Colonic mucosa (tissue), 4 donors: ENCODE data around the gene SPACA7. TPM values are rescaled to one million over a fixed set of nuclear protein-coding genes. Genes with fewer than 3 reads are reported as not detected.

Source experiments
- DNase-seq: peaks from one replicate; pipeline ENCODE4 v3.0.0-alpha.2; 2020
- H3K27ac ChIP-seq: fragments of 200-600 bp; one replicate; pipeline ENCODE4 v1.8.0; 2021
- H3K27me3 ChIP-seq: fragments of 200-600 bp; one replicate; pipeline ENCODE4 v1.8.0; 2021
- H3K36me3 ChIP-seq: fragments of 200-600 bp; one replicate; pipeline ENCODE4 v1.8.0; 2021
- H3K4me1 ChIP-seq: fragments of 200-600 bp; one replicate; pipeline ENCODE4 v1.8.0; 2021; ENCODE audit warnings: mild to moderate bottlenecking
- H3K4me3 ChIP-seq: fragments of 200-600 bp; one replicate; pipeline ENCODE4 v1.8.0; 2021
- H3K9ac ChIP-seq, 2 donors: one replicate each; pipeline ENCODE4 v1.7.0; 2013; ENCODE audit warnings: control low read depth in 2 of 2, low read depth in 2 of 2, low read length in 2 of 2
- H3K9me3 ChIP-seq: fragments of 200-600 bp; one replicate; pipeline ENCODE4 v1.8.0; 2021
- CTCF ChIP-seq: fragments of 200-600 bp; IDR thresholded peaks from one replicate; pipeline ENCODE4 v1.8.0; 2022; ENCODE audit warnings: antibody characterized with exemption, mild to moderate bottlenecking
- intact Hi-C: fragments of 100-400 bp; cut with DNase I; formaldehyde crosslinking; loops from one replicate; pipeline ENCODE4 v1.14.1; 2022
- total RNA-seq, 2 donors: library from RNA; stranded (reverse); fragmentation: NEBNext Ultra II Directional in 1 of 2; extraction: Animal tissue kit (Norgen Biotek cat#: 25700) in 1 of 2; gene quantifications; one replicate each; pipeline ENCODE4 v1.2.1, GENCODE V29; 2021
- donor health status: healthy.
- donor health status: DM: no; HTN: no; CAD: no.
- donor health status: DM: no; HTN: no; CAD: no.

Gene SPACA7
- total RNA-seq, 2 donors from 2014 or later, result not detected

- no peak for DNase-seq
- Histone ChIP-seq H3K27me3 (peaks cover 2% of the 10 kb centered on the region), H3K9me3 (no peaks in the 10 kb centered on the region), H3K36me3 (no peaks in the 10 kb centered on the region), H3K27ac (no peak overlapping the region), H3K4me3 (no peak overlapping the region), H3K4me1 (no peaks in the 10 kb centered on the region), H3K9ac (no peak overlapping the region)
- no peak for TF ChIP-seq CTCF
- intact Hi-C loops, result no loop called here
These were observed 61.9 kb downstream of the SPACA7 start for GRCh38 chr13:112438094-112438493.

GRCh38 chr13:112438515-112438914 lies 62.4 kb downstream of the SPACA7 start:
- Histone ChIP-seq H3K9me3 (no peaks in the 10 kb centered on the region), H3K9ac (no peak overlapping the region), H3K4me1 (no peaks in the 10 kb centered on the region), H3K4me3 (no peak overlapping the region), H3K27ac (no peak overlapping the region), H3K27me3 (peaks cover 7% of the 10 kb centered on the region), H3K36me3 (no peaks in the 10 kb centered on the region)
- intact Hi-C loops, result no loop called here
- TF ChIP-seq CTCF, result no peak
- DNase-seq, result no peak

- intact Hi-C loops, result loop anchor here (10.0 kb wide), 1 partner anchor 376 kb away; the partner anchor contains the start of gene SOX1
- peaks cover 7% of the 10 kb centered on the region for H3K27me3 ChIP-seq
- H3K27ac ChIP-seq, result no peak overlapping the region
- no peaks in the 10 kb centered on the region for H3K36me3 ChIP-seq
- TF ChIP-seq CTCF, result no peak
- H3K9me3 ChIP-seq, result no peaks in the 10 kb centered on the region
- no peaks in the 10 kb centered on the region for H3K4me1 ChIP-seq
- H3K9ac ChIP-seq, result no peak overlapping the region
- no peak overlapping the region for H3K4me3 ChIP-seq
- DNase-seq, result no peak
These were observed 65.1 kb downstream of the SPACA7 start for GRCh38 chr13:112441226-112441625.

GRCh38 chr13:112441779-112442310 lies 65.7 kb downstream of the SPACA7 start:
- DNase-seq, result no peak
- H3K27ac ChIP-seq, result no peak overlapping the region
- H3K27me3 ChIP-seq, result peaks cover 7% of the 10 kb centered on the region
- no peak overlapping the region for H3K9ac ChIP-seq
- H3K4me1 ChIP-seq, result no peaks in the 10 kb centered on the region
- H3K36me3 ChIP-seq, result no peaks in the 10 kb centered on the region
- TF ChIP-seq CTCF, result no peak
- H3K9me3 ChIP-seq, result no peaks in the 10 kb centered on the region
- intact Hi-C loops, result loop anchor here (10.0 kb wide), 1 partner anchor 377 kb away; the partner anchor contains the start of gene SOX1
- H3K4me3 ChIP-seq, result no peak overlapping the region

- no peak overlapping the region for H3K27ac ChIP-seq
- H3K27me3 ChIP-seq, result peaks cover 7% of the 10 kb centered on the region
- no peaks in the 10 kb centered on the region for H3K4me1 ChIP-seq
- intact Hi-C loops, result loop anchor here (10.0 kb wide), 1 partner anchor 378 kb away; the partner anchor contains the start of gene SOX1
- TF ChIP-seq CTCF, result no peak
- H3K36me3 ChIP-seq, result no peaks in the 10 kb centered on the region
- H3K4me3 ChIP-seq, result no peak overlapping the region
- no peaks in the 10 kb centered on the region for H3K9me3 ChIP-seq
- H3K9ac ChIP-seq, result no peak overlapping the region
- DNase-seq, result peak; percentile 7
These were observed 66.4 kb downstream of the SPACA7 start for GRCh38 chr13:112442483-112443090.
